ENCODE results near the gene TMEM108. TPM values are rescaled to one million over a fixed set of nuclear protein-coding genes. Genes with fewer than 3 reads are reported as not detected.

Gene TMEM108
- total RNA-seq, 2 donors from 2014 or later = 1.6 TPM; not detected in 1

GRCh38 chr3:133103706-133104105, 65.5 kb downstream of the TMEM108 start:
- H3K4me1 ChIP-seq = no peaks in the 10 kb centered on the region
- no peak overlapping the region for H3K27ac ChIP-seq
- DNase-seq (no peak), ATAC-seq (no peak)
- TF ChIP-seq CTCF (IDR thresholded peaks at IDR 0.05) = no peak
- TF ChIP-seq POLR2A (IDR thresholded peaks at IDR 0.05) = no peak
- H3K36me3 ChIP-seq (replicated peaks in 1 of 2; ENCODE audit: insufficient read depth in 1 of 2, low read depth in 2 of 2) = no peaks in the 10 kb centered on the region
- H3K27me3 ChIP-seq = no peaks in the 10 kb centered on the region
- H3K9me3 ChIP-seq = no peaks in the 10 kb centered on the region
- H3K4me3 ChIP-seq = no peak overlapping the region
- intact Hi-C loops (cut with DNase I) = no loop called here

- intact Hi-C loops (cut with DNase I) = no loop called here
- TF ChIP-seq CTCF (IDR thresholded peaks at IDR 0.05) = no peak
- TF ChIP-seq POLR2A (IDR thresholded peaks at IDR 0.05) = no peak
- no peak overlapping the region for H3K27ac ChIP-seq
- ATAC-seq (no peak), DNase-seq (no peak)
- no peaks in the 10 kb centered on the region for H3K27me3 ChIP-seq
- 75 to 80% methylated on average over 1 of the region's 1 CpG for WGBS, 2 donors
- H3K36me3 ChIP-seq (replicated peaks in 1 of 2; ENCODE audit: insufficient read depth in 1 of 2, low read depth in 2 of 2) = no peaks in the 10 kb centered on the region
- no peak overlapping the region for H3K4me3 ChIP-seq
- no peaks in the 10 kb centered on the region for H3K4me1 ChIP-seq
- H3K9me3 ChIP-seq = no peaks in the 10 kb centered on the region
Measured at GRCh38 chr3:133106169-133106568, 68.0 kb downstream of the TMEM108 start.

GRCh38 chr3:133112666-133113065, 74.5 kb downstream of the TMEM108 start:
- H3K4me1 ChIP-seq = no peaks in the 10 kb centered on the region
- no peak overlapping the region for H3K4me3 ChIP-seq
- no peak for TF ChIP-seq POLR2A (IDR thresholded peaks at IDR 0.05)
- no peak for TF ChIP-seq CTCF (IDR thresholded peaks at IDR 0.05)
- no peaks in the 10 kb centered on the region for H3K9me3 ChIP-seq
- no peak overlapping the region for H3K27ac ChIP-seq
- 71 to 79% methylated on average over 2 of the region's 2 CpGs for whole genome bisulfite sequencing, 2 donors
- no peak for DNase-seq
- no peak for ATAC-seq
- no peaks in the 10 kb centered on the region for H3K27me3 ChIP-seq
- intact Hi-C loops (cut with DNase I) = no loop called here
- no peaks in the 10 kb centered on the region for H3K36me3 ChIP-seq (replicated peaks in 1 of 2; ENCODE audit: insufficient read depth in 1 of 2, low read depth in 2 of 2)

- intact Hi-C loops (cut with DNase I) = no loop called here
Measured at GRCh38 chr3:133113526-133113925, 75.3 kb downstream of the TMEM108 start.

More at GRCh38 chr3:133113526-133113925, 75.3 kb downstream of the TMEM108 start:
- TF ChIP-seq CTCF (IDR thresholded peaks at IDR 0.05) = no peak
- TF ChIP-seq POLR2A (IDR thresholded peaks at IDR 0.05) = no peak
- DNase-seq (no peak), ATAC-seq (no peak)
- no peak overlapping the region for H3K27ac ChIP-seq
- H3K27me3 ChIP-seq = no peaks in the 10 kb centered on the region
- H3K4me1 ChIP-seq = no peaks in the 10 kb centered on the region
- no peak overlapping the region for H3K4me3 ChIP-seq
- H3K9me3 ChIP-seq = no peaks in the 10 kb centered on the region
- no peaks in the 10 kb centered on the region for H3K36me3 ChIP-seq (replicated peaks in 1 of 2; ENCODE audit: insufficient read depth in 1 of 2, low read depth in 2 of 2)
- WGBS, 2 donors = 70 to 76% methylated on average over 3 of the region's 3 CpGs

All from body of pancreas (tissue), 4 donors.